NCI-H510A (cell line): ENCODE results near the gene CHI3L2.
A peak's percentile ranks its signal among the peaks of the same experiment; 100 is the strongest.

Source experiments
- DNase-seq: peaks from one replicate; lab custom pipeline; 2025; lab: John Stamatoyannopoulos, UW

CHI3L2 gene, protein sequence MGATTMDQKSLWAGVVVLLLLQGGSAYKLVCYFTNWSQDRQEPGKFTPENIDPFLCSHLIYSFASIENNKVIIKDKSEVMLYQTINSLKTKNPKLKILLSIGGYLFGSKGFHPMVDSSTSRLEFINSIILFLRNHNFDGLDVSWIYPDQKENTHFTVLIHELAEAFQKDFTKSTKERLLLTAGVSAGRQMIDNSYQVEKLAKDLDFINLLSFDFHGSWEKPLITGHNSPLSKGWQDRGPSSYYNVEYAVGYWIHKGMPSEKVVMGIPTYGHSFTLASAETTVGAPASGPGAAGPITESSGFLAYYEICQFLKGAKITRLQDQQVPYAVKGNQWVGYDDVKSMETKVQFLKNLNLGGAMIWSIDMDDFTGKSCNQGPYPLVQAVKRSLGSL

GRCh38 chr1:111227434-111227833, at the start of gene CHI3L2:
Gene CHI3L2 (plus strand): TSS chr1:111227713. CDS start chr1:111227730, 17 bp downstream.
- DNase-seq, result no peak

DNA sequence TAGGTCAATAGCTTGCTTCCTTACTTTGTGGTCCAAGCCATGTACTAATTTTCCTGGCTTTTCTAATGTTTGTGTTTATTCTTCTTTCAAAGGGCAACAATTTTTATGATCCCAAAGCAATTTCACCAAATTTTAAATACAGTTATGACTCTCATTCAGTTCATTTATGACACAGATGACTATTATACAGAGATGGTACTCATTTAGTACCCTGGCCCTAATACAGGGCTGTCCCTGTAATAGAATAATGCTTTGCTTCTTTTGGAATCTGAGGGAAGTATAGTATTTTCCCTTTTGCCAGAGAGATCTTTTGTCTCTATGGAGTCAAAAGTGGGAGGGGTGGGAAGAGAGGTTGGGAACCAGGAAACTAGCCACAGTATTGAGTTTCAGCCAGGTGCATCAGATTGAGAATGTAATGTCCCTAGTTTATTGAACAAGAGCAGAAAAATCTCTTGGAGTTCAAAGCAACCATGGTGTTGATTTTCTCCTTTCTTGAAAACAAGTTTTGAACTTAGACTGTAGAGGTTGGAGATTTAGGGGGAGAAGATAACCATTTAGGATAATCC, 47.5 kb upstream of the CHI3L2 start:
- peak; percentile 14 for DNase-seq

- DNase-seq, result no peak
These were observed 45.5 kb upstream of the CHI3L2 start for GRCh38 chr1:111182052-111182451.

DNA sequence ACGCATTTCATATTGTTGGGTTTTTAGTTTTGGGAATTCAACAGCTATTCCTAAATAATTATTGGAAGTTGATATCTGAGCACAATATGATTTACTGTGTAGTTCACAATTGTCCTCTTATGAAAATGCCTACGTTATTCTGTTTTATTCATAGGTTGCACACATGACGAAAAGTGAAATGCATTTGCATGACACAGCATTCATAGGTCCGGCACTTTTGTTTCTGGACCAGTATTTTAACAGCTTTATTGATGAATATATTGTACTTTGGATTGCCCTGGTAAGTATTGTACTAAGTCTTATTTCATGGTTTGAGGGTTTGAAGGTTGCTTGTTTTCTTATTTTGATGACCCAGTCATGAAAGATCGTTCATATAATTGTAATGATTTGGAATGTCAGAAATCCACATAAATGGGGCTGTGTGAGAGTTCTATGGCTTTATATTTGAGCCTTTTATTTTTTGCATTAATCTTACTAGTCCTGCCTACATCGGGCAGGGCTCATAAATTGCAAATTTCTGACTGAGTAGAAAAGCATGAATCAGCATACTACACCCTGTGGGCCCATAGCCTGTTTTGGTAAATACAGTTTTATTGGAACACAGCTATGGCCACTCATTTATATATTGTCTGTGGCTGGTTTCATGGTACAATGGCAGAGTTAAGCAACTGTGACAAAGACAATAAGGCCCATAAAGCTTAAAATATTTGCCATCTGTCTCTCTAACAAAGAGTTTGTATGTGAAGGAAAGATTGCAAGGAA, 44.0 kb upstream of the CHI3L2 start:
- no peak for DNase-seq

DNA sequence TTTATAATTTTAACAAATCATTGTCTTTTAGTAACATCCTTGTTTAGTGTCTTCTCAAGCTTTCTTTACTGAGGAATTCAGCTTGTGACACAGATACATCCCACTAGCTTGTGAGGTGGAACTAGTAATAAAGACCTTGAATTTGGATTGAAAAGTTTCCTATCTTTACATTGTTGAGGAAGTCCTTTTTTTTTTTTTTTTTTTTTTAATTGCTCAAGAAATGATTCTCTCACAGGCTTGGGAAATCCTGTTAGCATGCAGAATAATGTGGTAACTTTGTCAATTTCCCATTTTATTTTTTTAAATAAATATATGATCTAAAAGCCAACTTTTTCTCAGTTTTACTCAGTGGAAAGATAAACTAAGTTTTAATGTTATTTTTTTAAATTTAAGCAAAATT, 42.9 kb upstream of the CHI3L2 start:
- no peak for DNase-seq

DNA sequence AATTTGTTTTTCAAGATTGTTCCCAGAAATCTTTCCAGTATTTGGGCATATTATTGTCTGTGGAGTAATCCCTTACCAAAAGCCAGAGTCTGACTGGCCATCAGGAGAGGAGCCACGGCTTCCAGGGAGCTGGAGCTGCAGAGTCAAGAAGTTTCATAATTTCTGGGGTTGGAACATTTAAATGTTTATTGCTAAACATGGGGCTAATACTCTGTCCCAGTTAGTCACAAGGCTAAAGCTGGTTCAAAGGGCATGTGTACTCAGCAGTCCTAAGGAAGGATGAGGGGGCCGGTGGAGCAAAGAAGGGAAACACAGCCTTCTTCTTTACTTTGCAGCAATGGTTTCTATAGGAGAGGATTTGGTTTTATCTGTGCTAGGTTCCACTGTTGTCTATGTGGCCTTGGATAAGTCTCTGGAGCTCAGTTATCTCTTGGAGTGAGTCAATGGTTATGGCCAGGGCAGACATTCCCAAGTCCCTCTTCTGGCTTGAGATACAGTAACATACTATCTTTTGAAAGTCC, 36.5 kb upstream of the CHI3L2 start:
- DNase-seq, result no peak

DNA sequence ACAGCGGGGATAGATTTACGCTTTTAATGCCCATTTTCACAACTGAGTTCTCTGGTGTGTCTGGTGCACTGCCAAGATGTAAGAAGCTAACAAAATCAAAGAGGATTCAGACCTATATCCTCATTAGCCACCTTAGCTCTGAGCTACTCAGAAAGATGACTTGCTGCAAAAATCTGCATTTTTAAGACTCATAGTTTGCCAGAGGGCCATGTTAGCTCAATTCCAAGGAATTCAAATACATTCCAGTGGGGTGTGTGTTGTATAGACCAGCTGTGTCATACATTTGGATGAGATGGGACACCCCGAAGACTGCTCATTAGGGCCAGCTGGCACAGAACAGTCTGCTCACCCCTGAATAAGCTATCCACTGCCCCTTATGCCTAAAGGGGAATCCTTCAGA, 36.0 kb upstream of the CHI3L2 start:
- no peak for DNase-seq

DNA sequence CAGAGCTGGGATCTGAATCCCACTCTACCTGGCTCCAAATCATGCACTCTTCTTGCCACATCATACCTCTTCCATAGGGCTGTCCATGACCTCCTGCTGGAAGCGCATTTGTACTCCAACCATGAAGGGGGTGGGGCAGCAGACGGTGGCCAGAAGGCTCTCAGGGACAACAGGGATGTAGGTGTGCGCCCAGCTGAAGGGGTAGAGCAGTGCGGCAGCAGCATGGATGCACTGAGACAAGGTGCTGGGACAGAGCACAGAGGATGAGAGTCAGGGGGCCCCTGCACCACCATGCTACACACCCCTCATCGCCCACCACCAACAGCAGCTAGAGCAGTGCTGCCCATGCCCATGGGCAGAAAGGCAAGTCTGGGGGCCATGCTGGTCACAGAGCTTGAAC, 35.4 kb upstream of the CHI3L2 start:
- no peak for DNase-seq

GRCh38 chr1:111192658-111193519, 34.6 kb upstream of the CHI3L2 start:
- no peak for DNase-seq

DNA sequence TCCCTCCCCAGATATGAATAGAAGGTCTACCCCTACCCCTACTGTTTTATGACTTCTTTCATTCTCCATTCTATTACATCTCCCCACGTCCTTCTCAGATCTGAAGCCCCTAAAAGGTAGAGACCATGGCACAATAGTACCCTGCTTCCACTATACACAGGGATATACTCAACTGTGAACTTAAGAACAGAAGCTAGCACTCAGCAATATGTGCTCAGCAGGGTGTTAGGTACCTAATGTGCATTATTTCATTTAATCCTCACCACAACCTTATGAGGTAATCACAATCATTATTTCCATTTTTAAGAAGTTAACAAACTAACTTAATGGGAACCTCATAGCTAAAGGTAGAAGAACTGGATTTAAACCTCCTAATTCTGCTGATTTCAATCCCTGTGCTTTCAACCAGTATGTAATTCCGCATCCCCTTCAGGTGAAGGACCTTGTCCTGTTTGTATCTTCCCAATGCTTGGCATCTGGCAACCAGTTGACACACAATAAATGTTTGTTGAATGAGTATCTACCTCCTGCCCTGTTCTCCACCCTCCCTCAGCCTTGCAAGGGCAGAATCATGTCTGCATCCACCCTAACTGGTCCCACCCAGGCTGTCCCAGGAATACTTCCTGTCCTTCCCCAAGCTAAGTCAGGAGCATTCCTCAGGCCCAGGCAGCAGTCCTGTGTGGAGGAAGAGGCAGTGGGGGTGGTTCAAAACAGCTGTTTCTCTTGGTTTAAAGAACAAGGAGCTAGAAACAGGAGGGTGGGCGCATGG, 33.6 kb upstream of the CHI3L2 start:
- no peak for DNase-seq

GRCh38 chr1:111195002-111195684, 32.4 kb upstream of the CHI3L2 start:
- DNase-seq, result no peak

- no peak for DNase-seq
These were observed 31.3 kb upstream of the CHI3L2 start for GRCh38 chr1:111196213-111196612.

- no peak for DNase-seq
These were observed 29.8 kb upstream of the CHI3L2 start for GRCh38 chr1:111197598-111198284.

- no peak for DNase-seq
These were observed 28.7 kb upstream of the CHI3L2 start for GRCh38 chr1:111198836-111199235.

DNA sequence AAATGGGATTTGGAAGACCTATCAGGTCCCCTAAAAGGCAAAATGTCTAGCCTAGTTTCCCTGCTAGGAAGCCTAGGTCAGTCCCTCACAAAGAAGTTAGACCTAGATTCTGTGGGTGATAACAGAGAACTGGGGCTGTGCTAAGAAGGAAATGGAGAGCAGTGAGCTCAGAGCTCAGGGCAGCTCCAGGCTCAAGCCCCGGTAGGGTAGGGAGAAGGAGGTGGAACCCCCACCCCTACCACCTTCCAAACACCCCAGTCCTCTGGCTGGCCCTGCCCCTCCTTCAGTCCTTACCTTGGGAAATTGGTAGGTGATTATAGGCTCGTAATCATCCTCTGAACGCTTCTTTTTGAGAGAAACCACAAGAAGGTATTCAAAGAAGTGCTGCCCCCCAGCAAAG, 28.2 kb upstream of the CHI3L2 start:
- no peak for DNase-seq

GRCh38 chr1:111199881-111200801, 27.4 kb upstream of the CHI3L2 start, which contains the start of gene DENND2D:
Gene DENND2D (minus strand): TSS chr1:111200646. CDS start chr1:111200459, 187 bp downstream.
- DNase-seq, result no peak

DNA sequence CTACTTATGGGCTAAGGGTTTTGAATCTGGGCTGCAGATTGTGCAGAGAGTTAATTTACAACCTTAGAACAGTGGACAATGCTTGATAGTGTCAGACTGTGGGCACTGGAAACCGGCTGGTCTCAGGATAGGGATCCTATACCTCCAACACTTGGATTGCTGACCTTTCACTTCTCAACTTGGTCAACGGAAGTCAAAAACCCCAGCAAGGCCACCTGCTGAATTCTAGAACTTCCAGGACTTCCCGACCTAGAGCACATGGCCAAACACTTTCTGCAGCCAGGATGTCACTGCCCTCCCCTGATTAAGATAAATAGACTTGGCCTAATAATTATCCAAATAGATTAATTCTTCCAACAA, 26.7 kb upstream of the CHI3L2 start:
- DNase-seq, result no peak

- DNase-seq, result no peak
These were observed 26.0 kb upstream of the CHI3L2 start for GRCh38 chr1:111201275-111202090.
